A673 (cell line): Measurements from ENCODE around the gene CENATAC. TPM values are rescaled to one million over a fixed set of nuclear protein-coding genes. Genes with fewer than 3 reads are reported as not detected.

Experiments
- BruUV-seq: library from RNA; stranded (reverse); fragments of 400-500 nt; replicated peaks from 2 replicates; lab custom pipeline; 2021; lab: Mats Ljungman, UMichigan
- CTCF ChIA-PET: fragments of 300-600 bp; sonication (Branson Sonifier 250); formaldehyde crosslinking; loops from one replicate; lab custom pipeline; 2022; ENCODE audit warnings: antibody characterized with exemption; lab: Charles Lee
- POLR2A ChIA-PET: fragments of 300-600 bp; sonication (Branson Sonifier 250); formaldehyde crosslinking; loops from one replicate; lab custom pipeline; 2022; ENCODE audit warnings: antibody characterized with exemption; ENCODE audit not compliant: low non-redundant PET; lab: Charles Lee
- DNase-seq: peaks from one replicate; pipeline ENCODE4 v3.0.0-alpha.2; 2015; ENCODE audit warnings: low spot score
- H3K27ac ChIP-seq: fragments of 200-600 bp; sonication (generic); 2 replicates; pipeline ENCODE4 v1.5.1; 2016; ENCODE audit warnings: mixed run types, low read depth, mild to moderate bottlenecking, mixed read lengths, antibody characterized with exemption, low read length; ENCODE audit not compliant: poor library complexity, severe bottlenecking
- H3K27me3 ChIP-seq: fragments of 200-600 bp; sonication (generic); replicated peaks from 2 replicates; pipeline ENCODE4 v1.6.1; 2017; ENCODE audit warnings: mixed run types, low read depth, mild to moderate bottlenecking, mixed read lengths, antibody characterized with exemption, low read length; ENCODE audit not compliant: insufficient read depth, poor library complexity
- H3K36me3 ChIP-seq: fragments of 200-600 bp; sonication (generic); 2 replicates; pipeline ENCODE4 v1.6.1; 2016; ENCODE audit warnings: mixed run types, mild to moderate bottlenecking, mixed read lengths, antibody characterized with exemption, low read length; ENCODE audit not compliant: insufficient read depth, poor library complexity, severe bottlenecking
- H3K4me1 ChIP-seq: fragments of 200-600 bp; sonication (generic); 2 replicates; pipeline ENCODE4 v1.6.1; 2017; ENCODE audit warnings: mixed run types, mild to moderate bottlenecking, mixed read lengths, antibody characterized with exemption, low read length; ENCODE audit not compliant: insufficient read depth, poor library complexity, severe bottlenecking
- H3K4me3 ChIP-seq: fragments of 200-600 bp; sonication (generic); 2 replicates; pipeline ENCODE4 v1.5.1; 2016; ENCODE audit warnings: low read depth, mixed run types, mild to moderate bottlenecking, mixed read lengths, low read length; ENCODE audit not compliant: poor library complexity, severe bottlenecking
- H3K9me3 ChIP-seq: fragments of 200-600 bp; sonication (generic); 2 replicates; pipeline ENCODE4 v1.6.1; 2016; ENCODE audit warnings: mixed run types, low read depth, mild to moderate bottlenecking, mixed read lengths, antibody characterized with exemption, low read length; ENCODE audit not compliant: poor library complexity, severe bottlenecking
- EZH2 ChIP-seq: fragments of 200-600 bp; sonication (generic); IDR thresholded peaks from 2 replicates; pipeline ENCODE4 v1.6.1; 2017; ENCODE audit warnings: borderline replicate concordance, low read depth, mild to moderate bottlenecking, mixed read lengths, antibody characterized with exemption, low read length; ENCODE audit not compliant: poor library complexity, severe bottlenecking
- intact Hi-C: fragments of 100-400 bp; cut with micrococcal nuclease; formaldehyde crosslinking; loops from one replicate; pipeline ENCODE4 v1.10.0; 2022; ENCODE audit not compliant: unreplicated experiment
- total RNA-seq: library from RNA; stranded (reverse); gene quantifications from 2 replicates; pipeline ENCODE4 v1.2.3, GENCODE V29; 2021
- TF ChIP-seq, protein P1 (sequence below): fragments of 300-800, 200-600 bp; sonication (generic); conservative IDR thresholded peaks from 2 replicates; pipeline ENCODE4 v1.5.1; 2017; ENCODE audit warnings: low read depth, mild to moderate bottlenecking, antibody characterized with exemption, low read length, moderate library complexity, mixed read lengths

CENATAC gene
- total RNA-seq, 1 experiment from 2014 or later: 57.4 TPM

DNA sequence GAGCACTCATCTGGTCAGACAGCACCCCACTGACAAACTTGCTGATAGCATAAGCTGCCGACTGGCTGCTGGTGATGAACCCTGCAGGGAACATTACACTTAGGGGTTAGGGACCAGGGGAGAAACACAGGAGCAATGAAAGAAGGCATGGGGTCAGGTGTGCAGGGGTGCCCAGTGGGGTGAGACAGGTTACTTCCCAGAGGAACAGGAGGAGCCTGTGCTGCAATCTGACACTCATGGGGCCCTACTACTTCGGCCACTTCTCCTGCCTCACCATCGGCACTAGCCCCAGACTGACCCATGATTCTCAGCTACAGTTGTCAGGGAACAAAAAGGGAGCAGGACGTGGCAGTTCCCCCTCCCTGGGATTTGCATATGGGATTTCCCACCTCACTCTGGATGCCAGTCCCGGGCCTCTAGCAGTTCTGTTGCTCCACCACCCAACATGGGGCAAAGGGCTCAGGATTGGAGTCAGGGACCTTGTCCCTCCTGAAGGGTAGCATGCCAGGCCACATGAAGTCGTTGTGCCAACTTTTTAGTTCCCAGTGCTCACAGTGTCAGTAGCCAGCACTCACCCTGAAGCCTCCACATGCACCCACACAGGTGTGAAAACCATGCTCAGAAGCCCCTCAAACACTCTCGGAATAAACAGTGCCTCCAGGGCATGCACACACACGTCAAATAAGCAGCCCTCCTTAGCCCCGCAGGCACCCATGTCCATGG is 30.6 kb downstream of the CENATAC start:
- peaks cover 13% of the 10 kb centered on the region for H3K4me1 ChIP-seq
- peak overlapping the region; percentile 75 for H3K27ac ChIP-seq
- no peaks in the 10 kb centered on the region for H3K9me3 ChIP-seq
- H3K36me3 ChIP-seq: peaks cover 49% of the 10 kb centered on the region
- no peak for DNase-seq
- BruUV-seq: no TSS peak
- H3K27me3 ChIP-seq: no peaks in the 10 kb centered on the region
- TF ChIP-seq, protein P1, sequence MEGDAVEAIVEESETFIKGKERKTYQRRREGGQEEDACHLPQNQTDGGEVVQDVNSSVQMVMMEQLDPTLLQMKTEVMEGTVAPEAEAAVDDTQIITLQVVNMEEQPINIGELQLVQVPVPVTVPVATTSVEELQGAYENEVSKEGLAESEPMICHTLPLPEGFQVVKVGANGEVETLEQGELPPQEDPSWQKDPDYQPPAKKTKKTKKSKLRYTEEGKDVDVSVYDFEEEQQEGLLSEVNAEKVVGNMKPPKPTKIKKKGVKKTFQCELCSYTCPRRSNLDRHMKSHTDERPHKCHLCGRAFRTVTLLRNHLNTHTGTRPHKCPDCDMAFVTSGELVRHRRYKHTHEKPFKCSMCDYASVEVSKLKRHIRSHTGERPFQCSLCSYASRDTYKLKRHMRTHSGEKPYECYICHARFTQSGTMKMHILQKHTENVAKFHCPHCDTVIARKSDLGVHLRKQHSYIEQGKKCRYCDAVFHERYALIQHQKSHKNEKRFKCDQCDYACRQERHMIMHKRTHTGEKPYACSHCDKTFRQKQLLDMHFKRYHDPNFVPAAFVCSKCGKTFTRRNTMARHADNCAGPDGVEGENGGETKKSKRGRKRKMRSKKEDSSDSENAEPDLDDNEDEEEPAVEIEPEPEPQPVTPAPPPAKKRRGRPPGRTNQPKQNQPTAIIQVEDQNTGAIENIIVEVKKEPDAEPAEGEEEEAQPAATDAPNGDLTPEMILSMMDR: no peak
- TF ChIP-seq EZH2: no peak
- ChIA-PET CTCF (no interaction called here), POLR2A (no interaction called here)
- H3K4me3 ChIP-seq: no peak overlapping the region
- intact Hi-C loops: no loop called here

DNA sequence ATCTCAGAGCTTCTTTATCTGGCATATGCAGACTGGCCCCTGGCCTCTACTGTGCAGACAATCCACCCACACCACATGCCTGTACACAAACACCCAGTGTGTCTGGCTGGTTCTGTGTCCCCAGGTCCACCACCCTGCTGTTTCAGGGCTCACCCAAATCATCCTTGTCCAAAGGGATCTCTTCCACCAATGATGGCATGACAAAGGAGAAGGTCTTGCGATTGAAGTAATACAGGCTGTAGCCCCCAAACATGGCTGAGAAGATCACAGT is 31.1 kb downstream of the CENATAC start:
- intact Hi-C loops: no loop called here
- H3K4me3 ChIP-seq: peak overlapping the region; percentile 67
- peaks cover 44% of the 10 kb centered on the region for H3K36me3 ChIP-seq
- POLR2A ChIA-PET: no interaction called here
- TF ChIP-seq, protein P1: no peak
- BruUV-seq: no TSS peak
- no peaks in the 10 kb centered on the region for H3K27me3 ChIP-seq
- CTCF ChIA-PET: no interaction called here
- no peak for DNase-seq
- H3K9me3 ChIP-seq: no peaks in the 10 kb centered on the region
- H3K27ac ChIP-seq: peak overlapping the region; percentile 75
- peaks cover 13% of the 10 kb centered on the region for H3K4me1 ChIP-seq

DNA sequence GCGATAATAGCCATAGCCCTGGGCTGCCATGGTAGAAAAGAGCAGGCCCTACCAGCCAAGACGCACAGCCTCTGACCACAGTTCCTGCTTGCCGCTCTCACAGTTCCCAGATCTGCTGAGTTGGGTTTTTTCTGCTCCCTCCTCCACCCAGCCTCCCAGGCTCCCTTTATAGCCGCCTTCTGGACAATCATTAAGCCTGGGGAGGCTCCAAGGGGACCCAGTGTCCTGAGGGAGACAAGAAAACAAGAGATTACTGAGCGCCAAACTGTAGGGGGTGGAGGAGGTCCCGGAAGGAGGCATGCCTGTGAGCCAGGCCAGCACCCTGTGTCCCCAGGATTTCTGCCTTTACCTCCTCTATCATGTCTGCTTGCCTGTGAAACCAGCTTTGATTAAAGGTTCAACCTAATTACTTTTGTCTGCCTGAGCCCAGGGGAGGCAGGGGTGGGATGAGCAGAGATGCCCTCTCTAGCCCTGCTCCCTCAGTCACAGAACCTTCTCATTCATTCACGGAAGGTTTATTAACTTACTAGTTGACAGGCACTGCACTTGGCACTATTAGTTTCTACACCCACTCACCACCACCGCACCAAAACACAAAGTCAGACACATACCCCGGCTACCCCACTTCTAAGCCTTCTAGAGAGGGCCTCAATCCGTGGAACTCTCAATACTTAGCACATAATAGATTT is 31.5 kb downstream of the CENATAC start:
- intact Hi-C loops: no loop called here
- POLR2A ChIA-PET: no interaction called here
- TSS peak; percentile 37 for BruUV-seq
- H3K27ac ChIP-seq: peak overlapping the region; percentile 75
- H3K36me3 ChIP-seq: peaks cover 39% of the 10 kb centered on the region
- peaks cover 13% of the 10 kb centered on the region for H3K4me1 ChIP-seq
- no peaks in the 10 kb centered on the region for H3K27me3 ChIP-seq
- CTCF ChIA-PET: no interaction called here
- H3K9me3 ChIP-seq: no peaks in the 10 kb centered on the region
- TF ChIP-seq, protein P1: no peak
- no peak for TF ChIP-seq EZH2
- peak overlapping the region; percentile 67 for H3K4me3 ChIP-seq
- no peak for DNase-seq
